B cell (primary cell): ENCODE results near the gene COL19A1. TPM values are rescaled to one million over a fixed set of nuclear protein-coding genes. Genes with fewer than 3 reads are reported as not detected.

Source experiments
- ATAC-seq: fragments of 200-7000 bp; cut with Tn5 transposase; one replicate; pipeline ENCODE4 v1.10.0; 2021; ENCODE audit warnings: low read depth, mild to moderate bottlenecking, moderate number of reproducible peaks, moderate library complexity
- CTCF ChIA-PET: fragments of 350-600 bp; sonication (Branson Sonifier 250); formaldehyde crosslinking; loops from one replicate; lab custom pipeline; 2021; ENCODE audit warnings: antibody characterized with exemption, inconsistent platforms; lab: Charles Lee
- POLR2A ChIA-PET: fragments of 350-600 bp; sonication (Branson Sonifier 250); formaldehyde crosslinking; loops from one replicate; lab custom pipeline; 2021; ENCODE audit warnings: antibody characterized with exemption; lab: Charles Lee
- DNase-seq: peaks from one replicate; pipeline ENCODE4 v3.0.0; 2013
- H2AFZ ChIP-seq: 2 replicates; pipeline ENCODE4 v1.6.1; 2012; ENCODE audit warnings: mild to moderate bottlenecking, low read depth, low read length; ENCODE audit not compliant: insufficient read depth, poor library complexity, severe bottlenecking
- H3K27ac ChIP-seq, 2 donors: 1 replicate in 1 of 2; 2 replicates in 1 of 2; pipeline ENCODE4 v1.5.1; 2012 to 2013; ENCODE audit warnings: low read length in 2 of 2, mild to moderate bottlenecking in 2 of 2, moderate library complexity in 1 of 2
- H3K27me3 ChIP-seq, 4 experiments: fragments of 200-600 bp in 1 of 4; sonication (generic) in 1 of 4; replicated peaks in 1 of 4; 1 replicate in 2 of 4; 2 replicates in 2 of 4; pipeline versions ENCODE4 v1.6.1 to v1.7.0; 2013 to 2016; ENCODE audit warnings: low read length in 3 of 4, mild to moderate bottlenecking in 2 of 4, mixed read lengths in 1 of 4, moderate library complexity in 1 of 4; ENCODE audit not compliant: insufficient read depth in 4 of 4, control insufficient read depth in 3 of 4; ENCODE audit errors: control extremely low read depth in 1 of 4
- H3K36me3 ChIP-seq, 2 experiments: replicated peaks in 1 of 2; 1 replicate in 1 of 2; 2 replicates in 1 of 2; pipeline versions ENCODE4 v1.6.1 to v1.7.1; 2013; ENCODE audit warnings: low read length in 1 of 2; ENCODE audit not compliant: insufficient read depth in 2 of 2, control insufficient read depth in 1 of 2; ENCODE audit errors: control extremely low read depth in 1 of 2, extremely low read depth in 1 of 2
- H3K4me1 ChIP-seq, 2 donors: fragments of 200-600 bp in 1 of 2; sonication (generic) in 1 of 2; 1 replicate in 1 of 2; 2 replicates in 1 of 2; pipeline versions ENCODE4 v1.5.1 to v1.6.1; 2013 to 2017; ENCODE audit warnings: low read length in 2 of 2; ENCODE audit not compliant: control insufficient read depth in 2 of 2, insufficient read depth in 2 of 2
- H3K4me2 ChIP-seq: replicated peaks from 2 replicates; pipeline ENCODE3; 2012; ENCODE audit warnings: mild to moderate bottlenecking, low read depth, low read length; ENCODE audit not compliant: poor library complexity, severe bottlenecking
- H3K4me3 ChIP-seq, 5 experiments: fragments of 200-600 bp in 1 of 5; sonication (generic) in 1 of 5; 1 replicate in 3 of 5; 2 replicates in 2 of 5; pipeline versions ENCODE4 v1.5.1 to v1.7.0; 2011 to 2016; ENCODE audit warnings: low read length in 4 of 5, mild to moderate bottlenecking in 4 of 5, low read depth in 2 of 5, control low read depth in 1 of 5, moderate library complexity in 1 of 5; ENCODE audit not compliant: insufficient read depth in 1 of 5; ENCODE audit errors: control extremely low read depth in 1 of 5, extremely low read depth in 1 of 5
- H3K79me2 ChIP-seq: fragments of 200-600 bp; sonication (generic); one replicate; pipeline ENCODE4 v1.6.0; 2016; ENCODE audit warnings: low read length; ENCODE audit not compliant: control insufficient read depth, insufficient read depth
- H3K9ac ChIP-seq: fragments of 200-600 bp; sonication (generic); 2 replicates; pipeline ENCODE4 v1.6.1; 2017; ENCODE audit warnings: mild to moderate bottlenecking, low read length, moderate library complexity
- H3K9me3 ChIP-seq, 3 donors: one replicate each; pipeline versions ENCODE4 v1.6.1 to v1.7.1; 2013; ENCODE audit warnings: low read length in 2 of 3; ENCODE audit not compliant: control insufficient read depth in 2 of 3, insufficient read depth in 1 of 3; ENCODE audit errors: control extremely low read depth in 1 of 3
- H4K20me1 ChIP-seq: 2 replicates; pipeline ENCODE4 v1.6.0; 2012; ENCODE audit warnings: mild to moderate bottlenecking, low read length; ENCODE audit not compliant: insufficient read depth, control insufficient read depth, poor library complexity, severe bottlenecking
- H3K27ac Mint-ChIP-seq: one replicate; pipeline ENCODE4 v1.8.0; 2021; ENCODE audit warnings: mixed read lengths
- H3K27me3 Mint-ChIP-seq: one replicate; pipeline ENCODE4 v1.8.0; 2021; ENCODE audit warnings: mixed read lengths
- H3K4me1 Mint-ChIP-seq: one replicate; pipeline ENCODE4 v1.8.0; 2021; ENCODE audit warnings: mixed read lengths
- H3K4me3 Mint-ChIP-seq: one replicate; pipeline ENCODE4 v1.8.0; 2021; ENCODE audit warnings: mixed read lengths
- H3K9me3 Mint-ChIP-seq: one replicate; pipeline ENCODE4 v1.8.0; 2022; ENCODE audit warnings: mixed read lengths; ENCODE audit not compliant: insufficient read depth
- CTCF ChIP-seq: fragments of 200-600 bp; IDR thresholded peaks from one replicate; pipeline ENCODE4 v1.8.0; 2022; ENCODE audit warnings: antibody characterized with exemption, mild to moderate bottlenecking
- EZH2 ChIP-seq: IDR thresholded peaks from 2 replicates; pipeline ENCODE4 v1.6.1; 2012; ENCODE audit warnings: borderline replicate concordance, low read depth, mild to moderate bottlenecking, moderate library complexity, low read length; ENCODE audit not compliant: insufficient read depth, poor library complexity, severe bottlenecking
- WGBS: methylation state at CpG from one replicate; pipeline ENCODE4 v1.1.5; 2013; ENCODE audit warnings: missing lambda C conversion rate; ENCODE audit not compliant: insufficient coverage; 5-methylcytosine and 5-hydroxymethylcytosine counted together
- intact Hi-C: fragments of 100-400 bp; cut with micrococcal nuclease; formaldehyde crosslinking; loops from one replicate; pipeline ENCODE4 v1.10.0; 2022
- polyA plus RNA-seq: library from polyadenylated mRNA; depleted of rRNA; stranded (reverse); fragments of >200 nt; gene quantifications from 2 replicates; pipeline ENCODE4 v1.2.3, GENCODE V29; 2012
- total RNA-seq, 2 donors: library from RNA; stranded (reverse); fragments of 120-200 nt in 1 of 2; gene quantifications; 1 replicate in 1 of 2; 2 replicates in 1 of 2; pipeline versions ENCODE4 v1.2.3 to v1.2.4, GENCODE V29; 2013 to 2022

The COL19A1 gene
- total and polyA plus RNA-seq, 2 donors (not counting 1 experiment from before 2014, with no cell fraction given) = 14.6 to 61.4 TPM

GRCh38 chr6:70184723-70185122 lies 318.4 kb downstream of the COL19A1 start:
- H3K9ac ChIP-seq = no peak overlapping the region
- ChIA-PET CTCF (no interaction called here), POLR2A (no interaction called here)
- DNase-seq (no peak), ATAC-seq (no peak)
- H3K4me3 ChIP-seq = no peak overlapping the region
- WGBS = no CpG with 5 or more reads among the region's 3 CpGs
- no peak overlapping the region for H3K4me2 ChIP-seq
- no peaks in the 10 kb centered on the region for H3K27me3 ChIP-seq
- no peaks in the 10 kb centered on the region for H3K27me3 Mint-ChIP-seq
- H3K4me3 Mint-ChIP-seq = no peak overlapping the region
- no peak overlapping the region for H3K27ac ChIP-seq
- intact Hi-C loops = no loop called here
- H3K9me3 Mint-ChIP-seq = no peaks in the 10 kb centered on the region
- no peaks in the 10 kb centered on the region for H3K9me3 ChIP-seq
- H4K20me1 ChIP-seq = no peaks in the 10 kb centered on the region
- no peak overlapping the region for H3K27ac Mint-ChIP-seq
- TF ChIP-seq EZH2 = no peak
- no peak for TF ChIP-seq CTCF
- peaks cover 14 to 69% of the 10 kb centered on the region in 2 experiments for H3K36me3 ChIP-seq
- H3K4me1 ChIP-seq = no peaks in the 10 kb centered on the region
- H3K4me1 Mint-ChIP-seq = no peaks in the 10 kb centered on the region
- no peak overlapping the region for H2AFZ ChIP-seq
- no peaks in the 10 kb centered on the region for H3K79me2 ChIP-seq

- Mint-ChIP-seq H3K9me3 (no peaks in the 10 kb centered on the region), H3K4me1 (no peaks in the 10 kb centered on the region), H3K4me3 (no peak overlapping the region), H3K27ac (no peak overlapping the region), H3K27me3 (no peaks in the 10 kb centered on the region)
- intact Hi-C loops = no loop called here
- no peak for TF ChIP-seq EZH2
- TF ChIP-seq CTCF = no peak
- no peaks in the 10 kb centered on the region for H3K9me3 ChIP-seq
- H3K4me1 ChIP-seq = no peaks in the 10 kb centered on the region
- H2AFZ ChIP-seq = no peak overlapping the region
- H3K27ac ChIP-seq = no peak overlapping the region
- no peak overlapping the region for H3K4me2 ChIP-seq
- WGBS = no CpG with 5 or more reads among the region's 1 CpG
- CTCF ChIA-PET = no interaction called here
- no peak overlapping the region for H3K9ac ChIP-seq
- peaks cover 18 to 70% of the 10 kb centered on the region in 2 experiments for H3K36me3 ChIP-seq
- DNase-seq (no peak), ATAC-seq (no peak)
- POLR2A ChIA-PET = no interaction called here
- H3K79me2 ChIP-seq = no peaks in the 10 kb centered on the region
- no peak overlapping the region for H3K4me3 ChIP-seq
- H3K27me3 ChIP-seq = no peaks in the 10 kb centered on the region
- no peaks in the 10 kb centered on the region for H4K20me1 ChIP-seq
These were observed 320.1 kb downstream of the COL19A1 start for GRCh38 chr6:70186461-70186860.
